ENCODE results near the gene PRSS21.

The PRSS21 gene

DNA sequence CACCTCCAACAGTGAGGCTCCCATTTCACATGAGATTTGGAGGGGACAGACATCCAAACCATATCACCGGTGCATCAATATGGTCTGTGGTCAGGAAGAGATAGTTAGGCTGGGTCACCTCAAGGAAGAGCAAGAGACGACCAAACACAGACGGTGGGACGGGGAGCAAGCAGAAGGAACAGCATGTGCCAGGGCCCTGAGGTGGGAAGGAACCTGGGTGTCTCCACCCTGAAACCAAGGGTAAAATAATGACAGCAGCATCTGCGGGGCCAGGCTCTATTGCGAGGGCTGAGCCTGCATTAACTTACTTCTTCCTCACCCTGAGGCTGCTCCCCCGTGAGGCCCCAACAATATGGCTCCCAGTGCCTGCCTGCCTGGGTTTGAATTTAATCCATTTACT, 8.9 kb upstream of the PRSS21 start:
- DNase-seq = no peak

DNA sequence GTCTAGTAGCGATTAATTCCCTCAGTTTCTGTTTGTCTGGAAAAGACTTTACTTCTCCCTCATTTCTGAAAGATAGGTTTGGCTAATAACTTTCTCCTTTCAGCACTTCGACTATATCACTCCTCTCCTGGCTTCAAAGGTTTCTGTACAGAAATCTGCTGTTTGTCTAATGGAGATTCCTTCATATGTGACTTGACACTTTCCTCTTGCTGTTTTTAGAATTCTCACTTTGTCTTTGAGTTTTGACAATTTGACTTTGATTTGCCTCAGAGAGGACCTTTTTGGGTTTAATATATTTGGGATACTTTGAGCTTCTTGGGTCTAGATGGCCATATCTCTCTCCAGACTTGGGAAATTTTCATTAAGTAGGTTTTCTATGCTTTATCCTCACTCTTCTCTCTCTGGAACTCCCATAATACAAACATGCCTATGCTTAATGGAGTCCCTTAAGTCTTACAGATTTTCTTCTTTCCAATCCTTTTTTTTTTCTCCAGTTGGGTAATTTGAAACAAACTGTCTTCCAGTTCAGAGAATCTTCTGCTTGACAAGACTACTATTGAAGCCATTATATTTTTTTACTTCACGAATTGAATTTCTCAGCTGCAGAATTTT, 7.8 kb upstream of the PRSS21 start:
- no peak for DNase-seq

DNA sequence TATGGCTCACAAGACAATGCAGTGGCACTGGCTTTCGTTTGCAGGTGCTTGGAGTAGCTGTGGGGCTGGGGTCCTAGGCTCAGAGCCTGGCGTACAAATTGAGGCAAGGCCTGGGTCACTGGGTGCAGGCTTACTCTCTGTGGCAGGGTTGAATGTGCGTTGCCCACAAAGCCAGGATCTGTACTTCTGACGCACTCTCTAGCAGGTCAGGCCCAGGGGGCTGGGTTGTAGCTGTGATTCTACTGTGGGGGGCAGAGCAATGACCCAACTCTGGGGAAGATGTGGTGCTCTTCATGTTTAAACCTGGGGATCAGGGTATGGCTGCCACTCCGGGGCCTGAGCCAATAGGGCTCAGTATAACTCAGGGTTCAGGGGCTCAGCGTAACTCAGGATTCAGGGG, 6.4 kb upstream of the PRSS21 start:
- no peak for DNase-seq

DNA sequence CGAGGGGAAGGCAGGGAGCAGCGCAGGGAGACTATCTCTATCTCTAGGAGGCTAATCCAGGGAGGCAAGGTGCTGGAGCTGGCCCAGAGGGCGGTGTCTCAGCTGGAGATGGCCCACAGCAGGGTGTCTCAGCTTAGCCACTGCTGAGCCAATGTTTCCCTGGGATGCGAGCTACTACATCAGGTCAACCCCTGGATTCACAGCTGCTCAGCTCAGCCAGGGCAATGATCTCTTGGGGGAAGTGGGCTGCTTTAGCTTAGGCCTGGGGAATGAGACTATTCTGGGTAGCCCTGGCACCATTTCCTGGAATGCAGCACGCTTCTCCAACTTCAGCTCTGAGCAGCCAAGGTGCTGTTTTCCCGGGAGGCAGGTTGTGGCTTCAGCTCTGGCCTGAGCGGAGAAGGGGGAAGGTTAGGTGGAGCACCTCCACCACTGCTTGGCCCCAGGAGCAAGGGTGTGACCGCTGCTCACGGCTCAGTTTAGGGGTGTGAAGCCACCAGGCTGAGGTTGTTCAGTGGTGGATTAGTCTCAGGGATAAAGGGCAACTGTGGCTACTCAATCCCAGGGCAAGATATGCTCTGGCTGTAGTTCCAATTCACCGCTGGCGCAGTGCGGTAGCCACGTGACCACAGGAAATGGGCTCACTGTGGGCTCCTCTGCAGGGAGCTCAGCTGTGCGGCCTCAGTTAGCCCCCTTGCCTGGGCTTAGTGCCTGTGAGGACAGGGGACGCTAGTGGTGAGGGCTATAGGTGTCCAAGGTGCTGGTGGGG, 5.2 kb upstream of the PRSS21 start:
- DNase-seq = no peak

DNA sequence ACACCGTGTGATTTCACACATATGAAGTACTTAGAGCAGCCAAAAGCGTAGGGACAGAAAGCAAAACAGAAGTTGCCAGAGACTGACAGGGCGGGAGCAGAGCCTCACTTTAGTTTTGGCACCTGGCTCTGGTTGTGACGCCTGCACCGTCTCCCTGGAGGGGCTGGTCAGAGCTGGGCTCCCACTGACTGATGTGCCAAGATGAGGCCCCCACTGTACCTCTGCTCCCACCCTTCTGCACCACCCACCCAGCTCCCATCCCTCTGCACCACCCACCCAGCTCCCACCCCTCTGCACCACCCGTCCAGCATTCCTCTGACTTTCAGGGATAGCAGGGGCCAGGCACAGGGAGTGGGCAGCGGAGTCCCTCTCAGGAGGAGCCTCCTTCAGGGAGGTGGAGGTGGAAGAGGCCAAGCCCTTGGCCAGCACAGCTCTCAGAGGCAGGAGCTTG, 3.2 kb upstream of the PRSS21 start:
- no peak for DNase-seq

DNA sequence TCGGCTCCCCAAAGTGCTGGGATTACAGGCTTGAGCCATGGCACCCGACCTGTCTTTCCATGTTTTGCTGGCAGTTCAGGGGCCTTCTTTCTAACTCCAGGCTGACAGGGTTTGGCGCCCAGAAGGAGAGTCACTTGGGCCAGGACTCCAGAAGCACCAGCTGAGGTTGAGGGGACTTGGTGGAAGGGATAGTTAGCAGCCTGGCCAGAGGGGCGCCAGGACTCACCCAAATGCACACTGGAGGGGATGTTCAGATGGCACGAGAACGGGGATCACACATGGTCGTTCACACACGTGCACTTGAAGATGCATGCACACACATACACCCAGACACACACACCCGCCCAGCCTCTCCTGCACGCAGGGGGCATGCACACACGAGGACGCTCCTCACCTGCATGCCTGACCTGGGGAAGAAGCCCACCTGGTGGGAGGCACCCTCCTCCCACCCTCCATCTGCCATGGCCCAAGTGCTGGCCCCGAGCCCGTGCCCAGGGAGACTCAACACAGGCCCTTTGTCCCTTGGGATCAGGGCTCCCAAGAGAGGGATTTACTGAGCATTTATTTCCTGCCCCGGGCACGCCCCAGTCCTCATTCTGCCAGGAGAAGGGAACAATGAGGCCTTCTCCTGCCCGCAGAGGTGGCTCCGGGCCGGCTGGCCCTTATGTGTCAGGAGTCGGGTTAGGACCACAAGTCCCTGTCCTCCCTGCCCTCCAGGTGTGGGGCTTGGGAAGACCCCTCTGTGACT, 2.3 kb upstream of the PRSS21 start:
- no peak for DNase-seq

DNA sequence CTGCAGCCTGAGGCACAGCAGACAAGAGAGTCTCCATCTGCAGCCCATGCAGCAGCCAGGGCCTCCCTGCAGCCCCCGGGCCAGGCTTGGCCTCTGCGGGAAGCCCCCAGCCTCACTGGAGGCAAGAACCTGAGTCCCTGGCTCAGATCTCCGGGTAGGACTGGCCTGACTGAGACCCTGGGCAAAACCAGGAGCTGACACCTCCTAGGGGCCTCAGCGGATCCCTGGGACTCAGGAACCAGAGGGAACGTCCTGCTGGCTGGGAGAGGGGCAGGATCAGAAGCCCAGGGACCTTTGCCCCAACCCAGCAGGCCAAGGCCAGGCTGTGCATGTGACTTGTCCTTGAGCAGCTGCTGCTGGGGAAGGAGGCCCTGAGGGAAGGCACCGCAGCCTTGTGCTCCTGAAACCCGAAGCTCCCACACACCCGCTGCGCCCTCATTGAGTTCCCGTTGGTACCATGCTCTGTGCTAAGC, 1.7 kb upstream of the PRSS21 start:
- no peak for DNase-seq

DNA sequence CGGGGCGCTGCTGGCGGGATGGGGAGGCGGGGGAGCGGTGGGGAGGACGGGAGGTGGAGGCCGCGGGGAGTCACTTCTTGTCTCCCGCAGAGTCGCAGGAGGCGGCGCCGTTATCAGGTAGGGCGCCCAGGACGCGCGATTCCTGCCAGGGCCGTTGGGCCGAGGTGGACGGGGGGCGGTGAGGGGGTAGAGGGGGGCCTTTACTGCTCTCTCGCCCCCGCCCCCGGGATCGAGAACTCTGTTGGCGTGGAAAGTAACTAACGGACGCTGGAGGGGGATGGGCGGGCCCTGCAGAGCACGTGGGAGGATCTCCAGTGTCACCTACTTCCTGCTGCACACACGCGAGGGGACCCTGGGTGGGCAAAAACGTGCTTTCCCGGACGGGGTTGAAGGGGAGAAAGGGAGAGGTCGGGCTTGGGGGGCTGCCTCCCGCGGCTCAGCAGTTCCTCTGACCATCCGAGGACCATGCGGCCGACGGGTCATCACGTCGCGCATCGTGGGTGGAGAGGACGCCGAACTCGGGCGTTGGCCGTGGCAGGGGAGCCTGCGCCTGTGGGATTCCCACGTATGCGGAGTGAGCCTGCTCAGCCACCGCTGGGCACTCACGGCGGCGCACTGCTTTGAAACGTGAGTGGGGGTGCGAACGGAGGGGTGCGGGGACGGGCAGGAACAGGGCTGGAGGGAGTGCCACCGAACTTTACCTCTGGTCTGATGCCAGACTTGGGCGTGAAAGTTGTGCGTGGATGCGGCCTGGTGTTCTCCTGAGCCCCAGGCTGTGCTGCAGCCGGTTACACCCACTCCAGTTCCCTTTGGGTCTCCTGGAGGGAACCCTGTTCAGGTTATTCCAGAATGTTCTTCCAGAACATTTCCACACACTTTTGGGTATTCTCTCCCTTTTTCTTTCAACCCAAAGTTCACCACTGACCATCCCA, 569 bp downstream of the PRSS21 start:
- DNase-seq = no peak

DNA sequence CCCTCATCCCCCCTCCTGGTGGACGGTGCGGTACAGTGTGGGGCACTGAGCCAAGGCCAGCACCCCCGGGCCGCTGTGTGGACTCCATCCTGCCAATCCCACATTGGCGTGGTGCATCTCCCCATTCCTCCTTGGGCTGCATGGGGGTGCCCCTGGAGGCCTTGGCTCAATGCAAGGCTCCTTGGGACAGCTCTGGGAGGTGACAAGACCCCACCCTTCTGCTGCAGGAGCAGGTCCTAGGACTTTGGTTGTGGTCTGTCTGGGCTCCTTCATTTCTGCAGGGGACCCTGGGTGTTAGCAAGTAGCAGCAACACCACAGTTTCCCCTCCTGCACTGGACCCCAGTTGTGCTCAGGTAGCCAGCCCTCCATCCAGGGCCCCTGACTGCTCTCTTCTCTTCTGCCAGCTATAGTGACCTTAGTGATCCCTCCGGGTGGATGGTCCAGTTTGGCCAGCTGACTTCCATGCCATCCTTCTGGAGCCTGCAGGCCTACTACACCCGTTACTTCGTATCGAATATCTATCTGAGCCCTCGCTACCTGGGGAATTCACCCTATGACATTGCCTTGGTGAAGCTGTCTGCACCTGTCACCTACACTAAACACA, 1.3 kb downstream of the PRSS21 start:
- DNase-seq = no peak

DNA sequence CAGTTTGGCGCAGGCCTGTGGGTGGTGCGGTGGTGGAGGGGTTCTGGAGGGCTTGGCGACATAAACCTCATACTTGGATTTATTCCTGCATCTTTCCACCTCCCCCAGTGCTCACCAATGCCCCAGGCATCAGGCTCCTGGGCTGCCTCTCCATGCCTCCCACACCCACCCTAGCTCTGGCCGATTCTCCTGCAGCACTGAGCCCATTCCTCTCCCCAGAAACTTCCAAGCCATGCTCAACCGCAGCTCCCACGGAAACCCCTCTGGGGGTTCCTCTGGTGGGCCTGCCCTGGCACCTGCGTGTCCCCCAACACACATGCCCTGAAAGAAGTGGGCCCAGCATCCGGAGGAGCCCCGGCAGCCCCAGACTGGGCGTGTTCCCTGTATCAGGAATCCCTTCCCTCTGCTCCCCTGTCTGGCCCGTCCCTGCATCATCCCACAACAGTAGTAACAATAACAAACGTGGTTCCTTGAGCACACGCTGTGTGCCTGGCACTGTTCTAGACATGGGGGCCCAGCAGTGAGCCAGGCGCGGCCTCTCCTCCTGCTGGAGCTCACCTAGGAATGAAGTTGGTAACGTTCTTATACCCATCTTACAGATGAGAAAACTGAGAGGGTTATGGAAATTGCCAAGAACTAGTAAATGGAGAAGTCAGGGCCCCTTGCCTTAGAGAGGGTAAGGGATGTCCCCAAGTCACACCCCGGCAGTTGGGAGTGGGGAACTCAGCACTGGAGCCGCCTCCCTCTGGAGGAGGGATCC, 2.3 kb downstream of the PRSS21 start:
- no peak for DNase-seq

DNA sequence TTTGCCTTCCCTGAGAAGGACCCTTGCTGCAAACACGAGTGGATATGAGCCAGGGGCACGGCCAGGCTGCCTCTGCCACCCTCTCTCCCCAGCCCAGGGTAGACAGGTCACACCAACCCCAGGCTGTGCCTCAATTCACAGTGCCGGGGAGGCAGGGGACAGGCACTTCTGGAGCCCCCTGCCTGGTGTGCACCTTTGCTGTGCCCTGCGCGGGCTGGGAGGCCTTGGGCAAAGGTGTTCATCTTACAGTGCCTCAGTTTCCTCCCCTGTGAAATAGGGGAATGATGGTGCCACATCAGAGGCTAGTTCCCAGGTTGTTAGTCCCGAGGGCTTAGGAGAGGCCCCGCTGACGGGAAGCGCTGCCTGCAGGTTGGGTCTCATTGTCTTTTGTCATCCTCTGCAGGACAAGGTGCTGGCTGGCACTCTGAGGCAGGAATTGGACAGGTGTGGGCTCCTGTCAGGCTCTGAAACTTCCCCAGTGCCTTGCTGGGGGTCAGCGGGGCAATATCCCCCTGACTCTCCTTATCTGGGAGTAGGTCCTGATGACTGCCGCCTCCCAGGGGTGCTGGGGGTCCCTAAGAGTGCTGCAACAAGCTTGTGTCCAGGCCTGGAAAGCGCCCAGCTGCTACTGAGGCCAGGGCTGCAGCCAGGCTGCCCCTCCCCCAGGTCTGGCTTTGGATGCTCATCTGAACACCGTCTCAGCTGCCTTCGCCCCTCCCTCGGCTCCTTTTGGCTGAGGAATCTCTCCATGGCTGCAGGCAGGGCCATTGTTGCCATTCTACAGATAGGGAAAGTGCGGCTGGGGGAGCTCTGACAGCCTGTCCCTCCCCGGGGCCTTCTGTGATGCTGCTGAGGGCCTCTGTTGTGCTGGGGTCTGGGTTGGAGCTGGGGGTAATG, 3.1 kb downstream of the PRSS21 start:
- no peak for DNase-seq

DNA sequence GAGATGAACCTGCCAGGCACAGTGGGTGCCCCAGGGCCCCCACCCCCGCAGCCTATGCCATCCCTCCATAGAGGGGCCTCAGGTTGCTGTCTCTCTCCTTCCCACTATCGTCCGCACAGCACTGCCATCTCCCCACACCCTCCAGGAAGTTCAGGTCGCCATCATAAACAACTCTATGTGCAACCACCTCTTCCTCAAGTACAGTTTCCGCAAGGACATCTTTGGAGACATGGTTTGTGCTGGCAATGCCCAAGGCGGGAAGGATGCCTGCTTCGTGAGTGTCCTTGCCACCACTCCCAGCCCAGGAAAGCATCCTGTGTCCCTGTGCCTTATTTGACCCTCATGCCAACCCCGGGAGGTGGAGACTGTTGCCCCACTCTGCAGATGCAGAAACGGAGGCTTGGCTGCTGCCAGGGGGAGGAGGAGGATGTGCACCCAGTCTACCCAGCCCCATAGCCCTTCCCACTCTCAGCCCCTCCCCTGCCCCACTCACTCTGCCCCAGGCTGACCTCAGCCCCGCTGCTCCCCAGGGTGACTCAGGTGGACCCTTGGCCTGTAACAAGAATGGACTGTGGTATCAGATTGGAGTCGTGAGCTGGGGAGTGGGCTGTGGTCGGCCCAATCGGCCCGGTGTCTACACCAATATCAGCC, 3.9 kb downstream of the PRSS21 start:
- no peak for DNase-seq

DNA sequence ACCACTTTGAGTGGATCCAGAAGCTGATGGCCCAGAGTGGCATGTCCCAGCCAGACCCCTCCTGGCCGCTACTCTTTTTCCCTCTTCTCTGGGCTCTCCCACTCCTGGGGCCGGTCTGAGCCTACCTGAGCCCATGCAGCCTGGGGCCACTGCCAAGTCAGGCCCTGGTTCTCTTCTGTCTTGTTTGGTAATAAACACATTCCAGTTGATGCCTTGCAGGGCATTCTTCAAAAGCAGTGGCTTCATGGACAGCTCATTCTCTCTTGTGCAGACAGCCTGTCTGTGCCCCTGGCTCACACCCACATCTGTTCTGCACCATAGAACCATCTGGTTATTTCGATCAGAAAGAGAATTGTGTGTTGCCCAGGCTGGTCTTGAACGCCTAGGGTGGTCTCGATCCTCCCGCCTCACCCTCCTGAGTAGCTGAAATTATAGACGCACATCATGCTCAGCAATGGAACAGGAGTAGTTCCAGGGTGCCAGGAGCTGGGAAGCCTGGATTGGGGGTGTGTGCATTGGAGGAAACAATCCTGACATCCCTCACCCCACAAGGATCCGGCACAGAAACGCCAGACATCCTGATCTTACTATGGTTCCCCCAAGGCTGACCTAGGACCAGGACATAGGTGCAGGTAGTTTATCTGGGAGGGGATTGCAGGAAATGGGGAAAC, 4.6 kb downstream of the PRSS21 start:
- DNase-seq = no peak

DNA sequence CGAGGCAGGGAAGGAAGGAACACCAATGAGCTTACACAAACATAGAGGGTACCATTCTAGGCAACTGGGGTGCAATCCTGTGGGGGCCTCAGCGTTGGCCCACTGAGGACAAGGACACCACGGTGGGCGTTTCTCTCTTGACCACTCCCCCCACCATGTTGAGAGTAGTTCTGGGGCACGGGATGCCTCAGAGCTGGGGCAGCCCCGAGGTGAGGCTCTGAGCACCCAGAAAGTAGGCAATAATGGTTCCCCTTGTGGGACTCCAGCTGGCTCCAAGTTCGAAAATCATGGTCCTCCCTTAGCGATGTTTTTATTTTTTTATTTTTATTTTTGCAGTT, 5.1 kb downstream of the PRSS21 start:
- DNase-seq = no peak

DNA sequence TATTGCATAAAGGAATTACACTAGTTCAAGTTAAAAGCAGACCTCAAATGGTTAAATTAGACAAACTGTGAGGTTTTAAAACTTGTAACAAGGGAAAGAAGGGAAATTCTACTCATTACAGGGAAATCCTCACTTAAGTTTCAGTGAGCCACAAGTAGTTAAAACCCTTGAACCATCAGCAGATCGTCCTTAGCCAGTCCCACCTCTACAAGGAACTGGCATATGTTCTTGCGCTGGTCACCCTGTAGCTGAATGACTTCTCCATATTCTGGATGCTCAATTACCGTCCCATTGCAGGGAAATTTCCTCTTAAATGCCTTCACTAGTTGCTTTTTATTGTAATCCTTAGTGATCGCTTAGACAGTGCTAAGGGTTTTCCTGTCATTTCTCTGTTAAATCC, 5.5 kb downstream of the PRSS21 start:
- no peak for DNase-seq

DNA sequence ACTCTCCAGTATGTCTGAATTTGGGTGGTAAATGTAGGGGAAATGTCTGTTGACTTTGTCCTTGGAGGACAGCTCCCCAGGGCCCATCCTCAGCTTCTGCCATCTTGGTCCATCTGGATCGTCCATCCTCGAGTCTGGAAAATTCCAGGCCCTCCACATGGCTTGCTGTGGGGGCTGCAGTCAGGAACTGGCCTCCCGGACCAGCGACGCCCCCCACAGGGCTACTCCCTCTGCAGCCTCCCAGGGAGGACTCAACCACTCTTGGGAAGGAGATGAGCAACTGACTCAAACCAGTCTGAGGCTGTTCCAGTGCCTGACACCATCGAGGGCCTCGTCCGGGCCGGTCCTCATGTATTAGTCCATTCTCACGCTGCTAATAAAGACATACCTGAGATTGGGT, 7.6 kb downstream of the PRSS21 start:
- DNase-seq = no peak

DNA sequence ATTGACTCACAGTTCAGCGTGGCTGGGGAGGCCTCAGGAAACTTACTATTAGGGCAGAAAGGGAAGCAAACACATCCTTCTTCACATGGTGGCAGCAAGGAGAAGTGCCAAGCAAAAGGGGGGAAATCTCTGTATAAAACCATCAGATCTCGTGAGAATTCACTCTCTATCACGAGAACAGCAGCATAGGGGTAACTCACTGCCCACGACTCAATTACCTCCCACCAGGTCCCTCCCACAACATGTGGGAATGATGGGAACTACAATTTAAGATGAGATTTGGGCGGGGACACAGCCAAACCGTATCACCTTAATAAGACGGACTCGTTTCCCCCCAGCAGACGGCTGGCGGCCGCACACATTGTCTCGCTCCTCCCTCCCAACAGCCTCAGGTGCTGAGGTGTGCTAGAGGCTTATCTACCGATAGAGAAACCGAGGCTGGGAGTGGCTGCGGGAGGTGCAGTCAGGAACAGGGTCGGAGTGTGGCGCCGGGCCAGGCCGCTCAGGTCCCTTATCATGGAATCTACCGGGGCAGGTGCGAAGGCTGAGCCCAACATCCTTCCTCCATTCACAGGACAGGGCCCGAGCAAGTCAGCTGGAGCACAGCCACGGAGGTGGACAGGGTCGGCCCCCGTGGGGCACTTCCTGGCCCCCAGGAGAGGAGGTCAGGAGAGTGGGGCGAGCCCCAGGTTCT, 8.2 kb downstream of the PRSS21 start:
- no peak for DNase-seq

DNA sequence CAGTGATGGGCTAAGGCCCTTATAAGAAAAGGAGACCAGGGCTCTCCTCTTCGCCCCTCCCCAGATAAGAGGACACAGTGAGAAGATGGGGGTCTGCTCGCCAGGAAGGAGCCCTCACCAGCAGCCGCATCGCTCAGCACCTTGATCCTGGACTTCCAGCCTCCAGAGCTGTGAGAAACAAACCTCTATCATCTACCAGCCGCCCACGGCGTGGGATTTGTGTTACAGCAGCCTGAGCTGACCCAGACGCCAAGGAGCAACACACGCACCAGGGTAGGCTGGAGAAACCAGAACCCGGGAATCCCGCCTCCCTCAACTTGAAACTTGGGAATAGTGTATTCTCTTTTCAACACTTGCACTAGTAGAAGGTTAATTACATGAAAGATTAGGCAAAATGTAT, 8.9 kb downstream of the PRSS21 start:
- DNase-seq = no peak
